GM12872 (cell line): ENCODE data around the gene CFDP1.

Experiments used
- TF ChIP-seq, protein P1 (sequence below): IDR thresholded peaks from 3 replicates; pipeline ENCODE4 v1.5.1; 2011; ENCODE audit warnings: low read depth, mild to moderate bottlenecking, low read length, moderate library complexity; ENCODE audit not compliant: insufficient read depth

CFDP1 gene

DNA sequence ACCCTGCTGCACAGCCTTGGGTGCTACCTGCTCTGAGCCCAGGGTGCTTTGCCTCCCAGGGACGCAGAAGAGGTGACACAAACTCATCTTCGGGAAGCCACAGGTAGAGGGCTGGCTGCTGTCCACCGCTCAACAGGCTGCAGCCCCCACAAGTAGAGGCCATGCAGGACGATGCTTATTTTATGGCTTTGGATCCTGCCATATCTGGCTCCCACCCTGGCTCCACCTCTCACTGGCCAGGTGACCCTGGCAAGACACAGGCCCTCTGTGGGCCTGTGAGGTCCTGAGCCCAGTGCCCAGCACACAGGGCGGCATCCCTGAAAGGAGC lies 170.5 kb downstream of the CFDP1 start:
- TF ChIP-seq, protein P1, sequence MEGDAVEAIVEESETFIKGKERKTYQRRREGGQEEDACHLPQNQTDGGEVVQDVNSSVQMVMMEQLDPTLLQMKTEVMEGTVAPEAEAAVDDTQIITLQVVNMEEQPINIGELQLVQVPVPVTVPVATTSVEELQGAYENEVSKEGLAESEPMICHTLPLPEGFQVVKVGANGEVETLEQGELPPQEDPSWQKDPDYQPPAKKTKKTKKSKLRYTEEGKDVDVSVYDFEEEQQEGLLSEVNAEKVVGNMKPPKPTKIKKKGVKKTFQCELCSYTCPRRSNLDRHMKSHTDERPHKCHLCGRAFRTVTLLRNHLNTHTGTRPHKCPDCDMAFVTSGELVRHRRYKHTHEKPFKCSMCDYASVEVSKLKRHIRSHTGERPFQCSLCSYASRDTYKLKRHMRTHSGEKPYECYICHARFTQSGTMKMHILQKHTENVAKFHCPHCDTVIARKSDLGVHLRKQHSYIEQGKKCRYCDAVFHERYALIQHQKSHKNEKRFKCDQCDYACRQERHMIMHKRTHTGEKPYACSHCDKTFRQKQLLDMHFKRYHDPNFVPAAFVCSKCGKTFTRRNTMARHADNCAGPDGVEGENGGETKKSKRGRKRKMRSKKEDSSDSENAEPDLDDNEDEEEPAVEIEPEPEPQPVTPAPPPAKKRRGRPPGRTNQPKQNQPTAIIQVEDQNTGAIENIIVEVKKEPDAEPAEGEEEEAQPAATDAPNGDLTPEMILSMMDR, result no peak

- TF ChIP-seq, protein P1, result no peak
These were observed 171.1 kb downstream of the CFDP1 start for GRCh38 chr16:75262104-75262799.

DNA sequence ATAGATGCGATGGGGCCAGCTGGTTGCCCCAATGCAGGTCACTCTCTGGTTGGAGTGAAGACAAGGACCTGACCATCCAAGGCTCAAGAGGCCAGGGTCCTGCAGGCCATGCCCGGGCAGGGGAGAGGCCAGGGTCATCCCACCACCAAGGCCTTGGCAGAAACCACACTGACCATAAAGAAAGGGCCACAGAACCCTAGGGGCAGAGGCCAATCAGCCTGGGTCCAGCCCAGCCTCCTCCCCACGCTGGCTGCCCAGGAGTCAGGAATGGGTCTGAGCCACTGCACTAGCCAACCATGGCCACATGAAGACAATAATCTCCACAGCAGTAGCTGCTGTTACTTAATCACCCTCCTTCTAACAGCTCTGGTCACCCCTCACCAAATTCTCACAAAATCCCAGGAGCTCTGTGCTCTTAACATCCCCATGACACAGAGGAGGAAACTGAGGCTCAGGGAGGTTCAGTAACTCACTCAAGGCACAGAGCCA lies 171.7 kb downstream of the CFDP1 start:
- TF ChIP-seq, protein P1, result no peak

DNA sequence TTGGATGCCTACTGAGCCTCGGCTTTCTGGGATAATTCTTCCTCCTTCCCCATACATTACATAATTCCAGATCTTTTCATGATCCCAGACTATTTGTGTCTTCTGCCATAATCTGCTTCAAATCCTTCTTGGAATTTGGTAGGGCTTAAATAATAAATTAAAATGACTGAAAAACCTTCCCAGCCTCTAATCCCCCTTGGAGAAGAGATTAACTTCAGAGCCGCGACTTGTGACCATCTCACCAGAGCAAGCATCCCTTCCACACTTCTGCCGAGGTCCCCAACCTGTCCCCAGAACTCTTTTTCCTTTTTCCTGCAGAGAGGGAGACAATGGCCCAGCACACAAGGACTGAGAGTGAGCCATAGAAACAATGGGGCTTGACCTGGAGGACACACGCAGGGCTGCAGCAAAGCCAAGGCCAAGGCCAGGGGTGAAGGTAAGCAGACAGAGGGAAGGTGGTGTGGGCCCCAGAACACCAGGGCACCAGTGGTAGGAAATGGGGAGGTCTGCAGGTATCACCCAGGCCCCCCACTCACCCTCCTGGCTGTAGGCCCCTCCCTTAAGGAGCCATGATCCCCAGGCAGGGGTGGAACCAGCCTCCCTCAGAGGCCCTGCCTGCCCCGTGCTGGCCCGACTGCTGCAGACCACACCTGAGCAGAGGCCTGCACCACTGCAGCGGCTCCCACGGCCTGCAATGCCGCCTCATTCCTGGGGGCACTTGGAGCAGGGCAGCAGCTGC lies 172.3 kb downstream of the CFDP1 start:
- TF ChIP-seq, protein P1, result no peak

GRCh38 chr16:75258807-75259141 lies 174.5 kb downstream of the CFDP1 start:
- TF ChIP-seq, protein P1, result no peak

- TF ChIP-seq, protein P1, result no peak
These were observed 175.2 kb downstream of the CFDP1 start for GRCh38 chr16:75257886-75258806.

DNA sequence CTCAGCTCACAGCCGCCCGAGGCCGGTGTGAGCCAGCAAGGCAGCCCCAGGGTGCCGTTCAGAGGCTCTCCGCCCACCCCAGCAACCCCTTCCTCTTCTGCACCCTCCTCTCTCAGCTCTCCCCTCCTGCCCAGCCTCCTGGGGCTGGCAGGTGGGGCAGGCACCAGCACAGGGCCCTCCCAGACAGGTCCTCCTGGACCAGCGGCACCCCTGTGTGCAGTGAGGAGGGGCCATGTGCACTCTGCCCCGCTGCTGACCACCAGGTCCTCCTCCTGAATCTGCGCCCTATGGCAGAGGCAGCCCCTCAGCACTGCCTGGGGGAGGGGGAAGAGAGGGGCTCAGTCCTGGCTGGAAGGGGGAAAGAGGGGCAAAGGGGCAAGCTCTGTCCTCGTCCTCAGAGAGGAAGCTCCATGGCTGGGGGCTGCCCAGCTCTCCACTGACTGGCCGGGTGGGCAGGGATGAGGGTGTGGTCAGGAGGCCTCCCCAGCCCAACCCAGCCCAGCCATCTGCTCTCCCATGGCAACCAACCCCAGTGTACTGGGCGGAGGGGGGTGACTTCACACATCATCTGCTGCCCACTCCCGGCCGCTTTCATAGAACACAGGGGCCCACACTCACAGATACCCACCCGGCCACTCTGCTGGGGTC lies 176.5 kb downstream of the CFDP1 start:
- TF ChIP-seq, protein P1, result no peak
